AG04450 (cell line): Measurements from ENCODE around the gene SDCBP2. TPM values are rescaled to one million over a fixed set of nuclear protein-coding genes. Genes with fewer than 3 reads are reported as not detected.

Experiments
- CTCF ChIA-PET: fragments of 300-600, 350-600 bp; formaldehyde crosslinking; extraction: SDS; loops from one replicate; lab custom pipeline; 2022; ENCODE audit warnings: antibody characterized with exemption, inconsistent platforms; lab: Charles Lee
- POLR2A ChIA-PET: fragments of 350-600 bp; formaldehyde crosslinking; extraction: SDS; loops from one replicate; lab custom pipeline; 2021; ENCODE audit warnings: antibody characterized with exemption, inconsistent platforms; lab: Yijun Ruan, JAX
- DNase-seq: peaks from one replicate; pipeline ENCODE4 v3.0.0-alpha.2; 2011; ENCODE audit warnings: low read depth, low spot score
- H3K27ac ChIP-seq: one replicate; pipeline ENCODE4 v1.5.1; 2012; ENCODE audit warnings: low read depth, low read length, control low read depth
- H3K27me3 ChIP-seq: one replicate; pipeline ENCODE4 v1.6.0; 2012; ENCODE audit warnings: low read length; ENCODE audit not compliant: control insufficient read depth, insufficient read depth
- H3K4me3 ChIP-seq: 2 replicates; pipeline ENCODE4 v1.5.1; 2011; ENCODE audit warnings: mild to moderate bottlenecking, low read depth, low read length, control low read depth
- H3K9me3 ChIP-seq: 2 replicates; pipeline ENCODE4 v1.5.1; 2012; ENCODE audit warnings: low read length; ENCODE audit not compliant: control insufficient read depth, insufficient read depth
- CTCF ChIP-seq: IDR thresholded peaks from 2 replicates; pipeline ENCODE4 v1.5.1; 2011; ENCODE audit warnings: low read depth, low read length, control low read depth, inconsistent platforms
- polyA plus RNA-seq: library from polyadenylated mRNA; depleted of rRNA; stranded (reverse); fragments of >200 nt; gene quantifications from 2 replicates; pipeline ENCODE4 v1.2.3, GENCODE V29; 2011

Gene SDCBP2
- polyA plus RNA-seq, 1 experiment = 2.0 TPM

GRCh38 chr20:1307571-1307971, 21.4 kb downstream of the SDCBP2 start:
- ChIA-PET POLR2A (no interaction called here), CTCF (no interaction called here)
- no peak overlapping the region for H3K4me3 ChIP-seq
- H3K9me3 ChIP-seq = no peaks in the 10 kb centered on the region
- no peak for TF ChIP-seq CTCF
- no peak for DNase-seq
- H3K27me3 ChIP-seq = no peaks in the 10 kb centered on the region
- H3K27ac ChIP-seq = no peak overlapping the region

- no peak for DNase-seq
- H3K4me3 ChIP-seq = no peak overlapping the region
- no peaks in the 10 kb centered on the region for H3K9me3 ChIP-seq
- H3K27ac ChIP-seq = no peak overlapping the region
- no peak for TF ChIP-seq CTCF
- CTCF ChIA-PET = no interaction called here
- POLR2A ChIA-PET = no interaction called here
- H3K27me3 ChIP-seq = no peaks in the 10 kb centered on the region
These were observed 21.8 kb downstream of the SDCBP2 start for GRCh38 chr20:1307171-1307570.

- ChIA-PET CTCF (interaction anchor here (1.2 kb wide), 1 partner anchor 131 kb away, joined by 3 read pairs; no protein-coding TSS in a partner anchor), POLR2A (no interaction called here)
- Histone ChIP-seq H3K9me3 (no peaks in the 10 kb centered on the region), H3K27me3 (no peaks in the 10 kb centered on the region), H3K4me3 (no peak overlapping the region), H3K27ac (no peak overlapping the region)
- no peak for DNase-seq
- no peak for TF ChIP-seq CTCF
These were observed 22.4 kb downstream of the SDCBP2 start for GRCh38 chr20:1306316-1307135.

GRCh38 chr20:1305712-1306111, 23.2 kb downstream of the SDCBP2 start:
- ChIA-PET POLR2A (no interaction called here), CTCF (interaction anchor here (1.2 kb wide), 1 partner anchor 132 kb away, joined by 3 read pairs; no protein-coding TSS in a partner anchor)
- Histone ChIP-seq H3K27me3 (no peaks in the 10 kb centered on the region), H3K9me3 (no peaks in the 10 kb centered on the region; the same call in 1 of the 2 replicates), H3K4me3 (no peak overlapping the region), H3K27ac (no peak overlapping the region)
- DNase-seq = no peak
- no peak for TF ChIP-seq CTCF
